Keratinocyte (primary cell): ENCODE measurements around the gene ABL2. TPM values are rescaled to one million over a fixed set of nuclear protein-coding genes. Genes with fewer than 3 reads are reported as not detected.
"Not testable (repeated sequence)": the region's sequence is repeated elsewhere in the genome, so short reads cannot be mapped to it uniquely, and the experiment has no call there.

Experiments used
- DNase-seq: peaks from one replicate; pipeline ENCODE4 v3.0.0-alpha.2; 2011; ENCODE audit warnings: low read depth, missing footprints, low spot score
- FAIRE-seq: peaks from 2 replicates; lab custom pipeline; 2011; peaks lifted over from hg19 to GRCh38; lab: Jason Lieb, UNC
- H2AFZ ChIP-seq: 2 replicates; pipeline ENCODE4 v1.6.0; 2012; ENCODE audit warnings: low read length, control low read depth, inconsistent platforms; ENCODE audit not compliant: control insufficient read depth
- H3K27ac ChIP-seq: 2 replicates; pipeline ENCODE4 v1.5.1; 2011; ENCODE audit warnings: low read length; ENCODE audit not compliant: control insufficient read depth, insufficient read depth
- H3K27me3 ChIP-seq: 3 replicates; pipeline ENCODE4 v1.6.0; 2011; ENCODE audit warnings: low read length; ENCODE audit not compliant: control insufficient read depth, insufficient read depth; ENCODE audit errors: extremely low read depth
- H3K36me3 ChIP-seq, 2 experiments: 2 replicates in 1 of 2; 3 replicates in 1 of 2; pipeline ENCODE4 v1.5.1; 2011; ENCODE audit warnings: low read length in 2 of 2, mild to moderate bottlenecking in 1 of 2; ENCODE audit not compliant: control insufficient read depth in 2 of 2, insufficient read depth in 2 of 2; ENCODE audit errors: extremely low read depth in 1 of 2
- H3K4me1 ChIP-seq: 3 replicates; pipeline ENCODE4 v1.5.1; 2011; ENCODE audit warnings: low read length; ENCODE audit not compliant: control insufficient read depth, insufficient read depth; ENCODE audit errors: extremely low read depth
- H3K4me2 ChIP-seq: 3 replicates; pipeline ENCODE4 v1.6.0; 2011; ENCODE audit warnings: low read depth, low read length; ENCODE audit not compliant: control insufficient read depth, insufficient read depth; ENCODE audit errors: extremely low read depth
- H3K4me3 ChIP-seq, 3 experiments: fragments of 200-600 bp in 1 of 3; sonication (generic) in 1 of 3; 2 replicates in 2 of 3; 3 replicates in 1 of 3; pipeline ENCODE4 v1.5.1; 2011 to 2016; ENCODE audit warnings: low read length in 3 of 3, mild to moderate bottlenecking in 3 of 3, control low read depth in 2 of 3, inconsistent platforms in 1 of 3, low read depth in 1 of 3, mixed read lengths in 1 of 3, mixed run types in 1 of 3, moderate library complexity in 1 of 3; ENCODE audit not compliant: control insufficient read depth in 2 of 3, insufficient read depth in 2 of 3; ENCODE audit errors: extremely low read depth in 1 of 3
- H3K79me2 ChIP-seq: 2 replicates; pipeline ENCODE4 v1.6.0; 2012; ENCODE audit warnings: low read length; ENCODE audit not compliant: control insufficient read depth, insufficient read depth
- H3K9ac ChIP-seq: 3 replicates; pipeline ENCODE4 v1.6.0; 2011; ENCODE audit warnings: low read length; ENCODE audit not compliant: control insufficient read depth, insufficient read depth; ENCODE audit errors: extremely low read depth
- H3K9me1 ChIP-seq: 3 replicates; pipeline ENCODE4 v1.6.0; 2011; ENCODE audit warnings: low read length; ENCODE audit not compliant: control insufficient read depth, insufficient read depth; ENCODE audit errors: extremely low read depth
- H3K9me3 ChIP-seq: 2 replicates; pipeline ENCODE4 v1.5.1; 2012; ENCODE audit warnings: low read depth, low read length; ENCODE audit not compliant: control insufficient read depth
- H4K20me1 ChIP-seq: 3 replicates; pipeline ENCODE4 v1.6.0; 2011; ENCODE audit warnings: low read length; ENCODE audit not compliant: control insufficient read depth, insufficient read depth; ENCODE audit errors: extremely low read depth
- CTCF ChIP-seq, 3 experiments: IDR thresholded peaks in 1 of 3; conservative IDR thresholded peaks in 1 of 3; optimal IDR thresholded peaks in 1 of 3; 2 replicates in 2 of 3; 3 replicates in 1 of 3; pipeline versions ENCODE3 to v1.5.1; 2011; ENCODE audit warnings: low read length in 3 of 3, mild to moderate bottlenecking in 3 of 3, moderate library complexity in 2 of 3, control low read depth in 1 of 3, inconsistent platforms in 1 of 3; ENCODE audit not compliant: insufficient read depth in 2 of 3; ENCODE audit errors: extremely low read depth in 1 of 3
- EZH2 ChIP-seq: IDR thresholded peaks from one replicate; pipeline ENCODE4 v1.6.1; 2012; ENCODE audit warnings: inconsistent platforms, mild to moderate bottlenecking, low read length, moderate library complexity
- dilution Hi-C: fragments of 300-500 bp; cut with MboI; formaldehyde crosslinking; loops from one replicate; pipeline ENCODE4 v1.7.0; 2020; ENCODE audit warnings: low sequenced_read_pairs; ENCODE audit not compliant: extremely low pct_ligation_motif_present
- polyA plus RNA-seq, 5 experiments: library from polyadenylated mRNA; depleted of rRNA in 3 of 5; stranded (reverse) in 3 of 5; stranded (forward) in 1 of 5; unstranded in 1 of 5; fragments of >200 nt; gene quantifications; 1 replicate in 1 of 5; 2 replicates in 3 of 5; 3 replicates in 1 of 5; pipeline versions ENCODE4 v1.2.1 to v1.2.3, GENCODE V29; 2011 to 2012; ENCODE audit warnings: missing spikeins in 2 of 5, low read depth in 1 of 5, low replicate concordance in 1 of 5

The ABL2 gene
- polyA plus RNA-seq, 1 donor (not counting 4 experiments of a cell fraction or from before 2014, with no cell fraction given), result 37.6 TPM

- no peak for TF ChIP-seq CTCF (optimal IDR thresholded peaks at IDR 0.05 in 1 of 3, IDR thresholded peaks at IDR 0.05 in 1 of 3, conservative IDR thresholded peaks at IDR 0.05 in 1 of 3; ENCODE audit: extremely low read depth in 1 of 3, insufficient read depth in 2 of 3, low read length in 3 of 3)
- TF ChIP-seq EZH2, result no peak
- Histone ChIP-seq H3K27me3 (no peaks in the 10 kb centered on the region), H3K36me3 (peaks cover 8 to 20% of the 10 kb centered on the region in 2 experiments), H3K79me2 (peaks cover 70% of the 10 kb centered on the region), H3K4me3 (peak overlapping the region; percentile 77 to 90 (median 85)), H3K27ac (peak overlapping the region; percentile 94), H3K4me2 (peak overlapping the region; percentile 86), H3K9me3 (no peaks in the 10 kb centered on the region), H3K9me1 (no peaks in the 10 kb centered on the region), H2AFZ (no peak overlapping the region), H4K20me1 (peaks cover 15% of the 10 kb centered on the region), H3K9ac (peak overlapping the region; percentile 92), H3K4me1 (peaks cover 46% of the 10 kb centered on the region)
- DNase-seq, result no peak
- dilution Hi-C loops, result no loop called here
- FAIRE-seq, result no peak
These were observed 87.8 kb downstream of the ABL2 start for GRCh38 chr1:179141592-179142251.

GRCh38 chr1:179138755-179139154, 90.7 kb downstream of the ABL2 start:
- H3K9me3 ChIP-seq, dilution Hi-C loops, H3K4me2 ChIP-seq, H3K4me3 ChIP-seq, H2AFZ ChIP-seq, FAIRE-seq, H3K9me1 ChIP-seq, H3K27ac ChIP-seq, H3K27me3 ChIP-seq, H3K9ac ChIP-seq, DNase-seq: not testable (repeated sequence)
- Histone ChIP-seq H3K36me3 (peaks cover 8 to 20% of the 10 kb centered on the region in 2 experiments), H4K20me1 (peaks cover 15% of the 10 kb centered on the region), H3K79me2 (peaks cover 70% of the 10 kb centered on the region), H3K4me1 (peaks cover 27% of the 10 kb centered on the region)
